Measurements from ENCODE around the gene ZNF335. TPM values are rescaled to one million over a fixed set of nuclear protein-coding genes. Genes with fewer than 3 reads are reported as not detected.
"Not testable (repeated sequence)": the region's sequence is repeated elsewhere in the genome, so short reads cannot be mapped to it uniquely, and the experiment has no call there.

Gene ZNF335
- total RNA-seq, 1 donor from 2014 or later: 10.0 TPM

- DNase-seq; intact Hi-C loops (cut with micrococcal nuclease); ATAC-seq: not testable (repeated sequence)
These were observed 70.7 kb downstream of the ZNF335 start for GRCh38 chr20:45901332-45901731.

- DNase-seq (no peak), ATAC-seq (no peak)
- intact Hi-C loops (cut with micrococcal nuclease): no loop called here
These were observed 72.8 kb downstream of the ZNF335 start for GRCh38 chr20:45899046-45899835.

Other genes with a start within 250 kb of the ZNF335 start
- gene SPINT4, start 249.9 kb downstream of the ZNF335 start, total RNA-seq: not detected
- not detected for gene WFDC3, start 180.3 kb downstream of the ZNF335 start, total RNA-seq
- gene DNTTIP1, start 180.2 kb downstream of the ZNF335 start, total RNA-seq: 16.2 TPM
- gene UBE2C, start 159.6 kb downstream of the ZNF335 start, total RNA-seq: 1.0 TPM
- gene TNNC2, start 144.9 kb downstream of the ZNF335 start, total RNA-seq: not detected
- gene SNX21, start 138.4 kb downstream of the ZNF335 start, total RNA-seq: 21.3 TPM
- 31.9 TPM for gene ACOT8, start 114.8 kb downstream of the ZNF335 start, total RNA-seq
- 1.9 TPM for gene ZSWIM3, start 114.6 kb downstream of the ZNF335 start, total RNA-seq
- 11.9 TPM for gene ZSWIM1, start 91.0 kb downstream of the ZNF335 start, total RNA-seq
- 1.1 TPM for gene SPATA25, start 84.6 kb downstream of the ZNF335 start, total RNA-seq
- 5.8 TPM for gene NEURL2, start 81.0 kb downstream of the ZNF335 start, total RNA-seq
- 123 TPM for gene CTSA, start 80.9 kb downstream of the ZNF335 start, total RNA-seq
- 97.7 TPM for gene PLTP, start 60.0 kb downstream of the ZNF335 start, total RNA-seq
- 26.2 TPM for gene PCIF1, start 37.5 kb downstream of the ZNF335 start, total RNA-seq
- gene MMP9, start 36.7 kb upstream of the ZNF335 start, total RNA-seq: 0.64 TPM
- gene SLC12A5, start 57.0 kb upstream of the ZNF335 start, total RNA-seq: 1.3 TPM
- gene NCOA5, start 117.8 kb upstream of the ZNF335 start, total RNA-seq: 19.4 TPM
- gene CD40, start 146.1 kb upstream of the ZNF335 start, total RNA-seq: 6.7 TPM

All from left ventricle myocardium superior (tissue), 1 donor.